Suprapubic skin (tissue), 4 donors: Measurements from ENCODE around the gene AMH.

Source experiments
- CTCF ChIP-seq, 2 donors: fragments of 200-600 bp in 1 of 2; fragments of 450-650 bp in 1 of 2; sonication (generic) in 1 of 2; IDR thresholded peaks; one replicate each; pipeline ENCODE4 v1.5.1; 2016 to 2019; ENCODE audit warnings: antibody characterized with exemption in 2 of 2, mild to moderate bottlenecking in 1 of 2, moderate library complexity in 1 of 2
- EP300 ChIP-seq: sonication (generic); formaldehyde crosslinking; IDR thresholded peaks from one replicate; pipeline ENCODE4 v1.6.1; 2017; ENCODE audit warnings: antibody characterized with exemption
- POLR2A ChIP-seq, 2 donors: fragments of 450-650 bp; IDR thresholded peaks; one replicate each; pipeline ENCODE4 v1.6.1; 2017; ENCODE audit warnings: antibody characterized with exemption in 2 of 2, mild to moderate bottlenecking in 2 of 2, moderate library complexity in 2 of 2
- POLR2AphosphoS5 ChIP-seq, 3 donors: sonication (generic); formaldehyde crosslinking; IDR thresholded peaks; one replicate each; pipeline ENCODE4 v1.6.1; 2017; ENCODE audit warnings: antibody characterized with exemption in 3 of 3

- TF ChIP-seq CTCF (IDR thresholded peaks at IDR 0.05) (no peak), EP300 (no peak), POLR2A (IDR thresholded peaks at IDR 0.05) (no peak), POLR2AphosphoS5 (IDR thresholded peaks at IDR 0.05) (no peak)
Observed at GRCh38 chr19:2234996-2235380, 14.1 kb upstream of the AMH start.
